ENCODE results near the gene SNRNP25.

The SNRNP25 gene

DNA sequence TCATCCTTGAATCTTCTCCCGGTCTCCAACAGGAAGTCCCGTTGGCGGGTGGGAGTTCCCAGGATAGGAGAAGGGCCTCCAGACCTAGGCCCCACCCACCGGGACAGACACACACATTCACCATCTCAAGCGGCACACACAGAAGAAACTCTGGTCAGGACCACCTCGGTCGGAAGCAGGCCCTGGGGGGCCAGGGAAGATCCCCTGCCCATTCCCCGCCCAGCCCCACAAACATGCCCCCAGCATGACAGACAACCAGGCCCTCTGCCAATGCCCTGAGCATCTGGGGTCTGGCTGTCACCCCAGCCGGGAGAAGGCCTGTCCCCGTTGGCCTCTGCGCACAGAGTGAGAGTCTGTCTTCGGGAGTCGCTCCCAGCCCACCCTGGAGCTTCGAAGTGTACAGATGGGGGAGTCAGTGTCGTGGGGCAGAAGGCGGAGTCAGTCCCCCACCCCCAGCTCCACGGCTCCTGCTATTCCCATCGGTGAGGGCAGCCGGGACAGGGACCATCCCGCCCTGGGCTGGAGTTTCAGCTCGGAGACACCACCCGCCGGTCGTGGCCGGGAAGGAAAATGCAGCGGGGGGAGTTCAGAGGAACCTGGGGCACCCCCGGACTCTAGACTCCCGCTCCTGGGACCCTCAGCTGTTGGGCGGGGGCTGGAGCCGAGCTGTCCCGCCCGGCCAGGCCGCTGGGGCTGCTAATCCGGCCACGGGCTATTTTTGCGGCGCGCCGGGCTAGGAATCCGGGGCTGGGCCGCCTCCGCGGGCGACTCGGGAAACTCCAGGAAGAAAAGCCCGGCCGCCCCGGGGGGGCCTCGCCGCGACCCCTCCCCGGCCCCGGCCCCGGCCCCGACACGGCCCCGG, 18.1 kb downstream of the SNRNP25 start:
- H3K4me1 Mint-ChIP-seq: peaks cover 86% of the 10 kb centered on the region
- H3K9me3 Mint-ChIP-seq: no peaks in the 10 kb centered on the region
- TF ChIP-seq, protein P1, sequence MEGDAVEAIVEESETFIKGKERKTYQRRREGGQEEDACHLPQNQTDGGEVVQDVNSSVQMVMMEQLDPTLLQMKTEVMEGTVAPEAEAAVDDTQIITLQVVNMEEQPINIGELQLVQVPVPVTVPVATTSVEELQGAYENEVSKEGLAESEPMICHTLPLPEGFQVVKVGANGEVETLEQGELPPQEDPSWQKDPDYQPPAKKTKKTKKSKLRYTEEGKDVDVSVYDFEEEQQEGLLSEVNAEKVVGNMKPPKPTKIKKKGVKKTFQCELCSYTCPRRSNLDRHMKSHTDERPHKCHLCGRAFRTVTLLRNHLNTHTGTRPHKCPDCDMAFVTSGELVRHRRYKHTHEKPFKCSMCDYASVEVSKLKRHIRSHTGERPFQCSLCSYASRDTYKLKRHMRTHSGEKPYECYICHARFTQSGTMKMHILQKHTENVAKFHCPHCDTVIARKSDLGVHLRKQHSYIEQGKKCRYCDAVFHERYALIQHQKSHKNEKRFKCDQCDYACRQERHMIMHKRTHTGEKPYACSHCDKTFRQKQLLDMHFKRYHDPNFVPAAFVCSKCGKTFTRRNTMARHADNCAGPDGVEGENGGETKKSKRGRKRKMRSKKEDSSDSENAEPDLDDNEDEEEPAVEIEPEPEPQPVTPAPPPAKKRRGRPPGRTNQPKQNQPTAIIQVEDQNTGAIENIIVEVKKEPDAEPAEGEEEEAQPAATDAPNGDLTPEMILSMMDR (IDR thresholded peaks at IDR 0.05): no peak
- H3K27ac Mint-ChIP-seq: peak overlapping the region; percentile 75
- no peaks in the 10 kb centered on the region for H3K36me3 Mint-ChIP-seq (ENCODE audit: low read depth)
- peak; percentile 64 for DNase-seq
- H3K27me3 Mint-ChIP-seq (ENCODE audit: low read depth, poor library complexity): no peaks in the 10 kb centered on the region
- peak overlapping the region; percentile 84 for H3K4me3 Mint-ChIP-seq

DNA sequence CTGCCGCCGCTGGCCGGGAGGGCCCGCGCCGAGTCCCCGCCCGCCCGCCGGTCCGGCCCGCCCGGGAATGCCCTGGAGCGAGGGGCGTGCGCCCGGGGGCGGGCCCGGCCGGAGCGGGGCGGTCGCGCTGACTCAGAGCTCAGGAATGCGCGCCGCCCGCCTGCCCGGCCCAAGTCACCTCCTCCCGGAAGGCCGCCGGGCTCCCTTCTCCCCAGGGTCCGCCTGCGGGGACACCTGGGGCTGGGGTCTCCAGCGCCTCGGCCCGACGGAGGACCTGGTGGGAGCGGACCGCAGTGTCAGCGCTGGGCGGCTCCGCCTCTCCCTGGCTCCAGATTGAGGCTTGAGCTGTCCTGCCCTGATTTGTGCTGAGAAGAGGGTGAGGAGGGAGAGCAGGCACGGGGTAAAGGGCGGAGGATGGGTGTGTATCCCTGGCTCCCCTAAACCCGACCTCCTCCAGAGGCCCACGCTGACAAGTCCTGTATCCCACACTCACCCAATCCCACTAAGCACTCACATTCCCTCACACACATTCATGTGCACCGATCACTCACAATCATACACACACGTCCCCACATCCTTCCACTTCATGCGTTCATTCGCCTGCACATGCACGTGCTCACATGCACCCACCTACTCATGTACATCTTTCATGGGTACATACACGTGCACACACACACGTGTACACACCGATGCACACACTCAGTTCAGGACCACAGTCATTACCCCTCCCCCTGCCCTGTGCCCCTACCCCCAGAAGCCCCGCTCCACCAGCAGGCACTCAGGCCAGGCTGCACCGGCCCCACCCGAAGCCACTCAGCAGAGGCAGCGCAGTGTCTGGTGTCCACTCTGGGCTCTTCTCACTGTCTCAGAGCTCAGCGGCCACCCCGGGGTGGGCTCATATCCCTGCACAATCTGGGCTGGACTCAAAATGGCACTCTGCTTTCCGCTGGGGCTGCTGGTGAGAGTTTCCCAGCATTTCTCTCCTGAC, 19.2 kb downstream of the SNRNP25 start, which contains the start of gene RHBDF1:
Gene RHBDF1, minus strand, starts transcription at position 71 of the 988 bp plus-strand sequence. CDS start 7,616 bp downstream, outside the sequence.
- Mint-ChIP-seq H3K27me3 (ENCODE audit: low read depth, poor library complexity) (no peaks in the 10 kb centered on the region), H3K9me3 (no peaks in the 10 kb centered on the region), H3K4me3 (peak within 1 kb of the TSS; percentile 88), H3K36me3 (ENCODE audit: low read depth) (no peaks in the 10 kb centered on the region), H3K4me1 (peaks cover 81% of the 10 kb centered on the region), H3K27ac (peak within 1 kb of the TSS; percentile 84)
- TF ChIP-seq, protein P1 (IDR thresholded peaks at IDR 0.05): no peak
- DNase-seq: peak; percentile 81

DNA sequence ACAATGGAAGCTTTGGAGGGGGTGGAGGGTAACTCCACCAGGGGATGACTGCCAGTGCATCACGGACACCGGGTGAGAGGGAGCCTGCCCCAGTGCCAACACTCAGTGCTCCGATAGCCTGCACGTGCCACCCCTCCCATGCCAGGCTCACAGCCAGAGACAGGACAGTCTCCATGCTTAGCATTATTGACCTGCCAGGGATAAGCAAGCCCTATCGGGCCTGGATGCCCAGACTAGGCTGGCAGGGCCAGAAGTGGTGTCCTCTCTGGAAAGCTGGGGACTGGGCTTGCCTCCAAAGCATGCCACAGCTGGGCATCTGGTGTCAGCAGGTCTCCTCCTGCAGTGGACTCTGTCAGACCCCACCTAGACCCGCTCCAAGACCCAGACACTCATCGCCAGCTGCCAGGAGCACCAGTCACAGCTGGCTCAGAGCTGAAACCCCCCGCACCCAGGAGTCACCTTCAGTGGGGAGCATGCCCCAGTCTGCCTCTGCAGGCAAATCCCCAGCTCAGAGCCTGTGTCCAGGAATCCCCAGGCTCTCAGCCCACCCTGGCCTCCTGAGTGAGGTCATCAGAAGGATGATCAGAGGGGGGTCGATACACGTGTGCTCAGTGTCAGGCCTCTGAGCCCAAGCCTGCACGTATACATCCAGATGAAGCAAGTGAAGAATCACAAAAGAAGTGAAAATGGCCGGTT, 20.6 kb downstream of the SNRNP25 start:
- Mint-ChIP-seq H3K27ac (no peak overlapping the region), H3K9me3 (no peaks in the 10 kb centered on the region), H3K4me3 (peak overlapping the region; percentile 52), H3K36me3 (ENCODE audit: low read depth) (no peaks in the 10 kb centered on the region), H3K27me3 (ENCODE audit: low read depth, poor library complexity) (no peaks in the 10 kb centered on the region), H3K4me1 (peaks cover 75% of the 10 kb centered on the region)
- TF ChIP-seq, protein P1 (IDR thresholded peaks at IDR 0.05): no peak
- no peak for DNase-seq

DNA sequence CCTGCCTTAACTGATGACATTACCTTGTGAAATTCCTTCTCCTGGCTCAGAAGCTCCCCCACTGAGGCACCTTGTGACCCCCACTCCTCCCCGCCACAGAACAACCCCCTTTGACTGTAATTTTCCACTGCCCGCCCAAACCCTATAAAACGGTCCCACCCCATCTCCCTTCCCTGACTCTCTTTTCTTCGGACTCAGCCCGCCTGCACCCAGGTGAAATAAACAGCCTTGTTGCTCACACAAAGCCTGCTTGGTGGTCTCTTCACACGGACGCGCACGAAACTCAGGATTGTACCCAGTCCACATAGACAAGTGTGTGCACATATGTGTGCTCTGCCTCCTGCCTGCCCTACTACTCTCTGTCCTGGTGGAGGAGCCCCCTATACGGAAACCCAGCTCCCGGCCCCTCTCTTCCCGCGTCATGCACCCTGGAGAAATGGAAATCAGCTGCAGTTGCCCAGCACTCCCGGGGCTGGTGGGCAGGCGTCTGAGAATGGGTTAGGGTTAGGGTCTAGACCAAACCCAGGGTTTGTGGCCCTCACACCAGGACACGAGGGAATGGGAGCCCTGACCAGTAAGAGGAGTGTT, 21.2 kb downstream of the SNRNP25 start:
- H3K9me3 Mint-ChIP-seq: no peaks in the 10 kb centered on the region
- peak overlapping the region; percentile 19 for H3K27ac Mint-ChIP-seq
- TF ChIP-seq, protein P1 (IDR thresholded peaks at IDR 0.05): no peak
- peaks cover 73% of the 10 kb centered on the region for H3K4me1 Mint-ChIP-seq
- no peak for DNase-seq
- H3K4me3 Mint-ChIP-seq: peak overlapping the region; percentile 28
- no peaks in the 10 kb centered on the region for H3K36me3 Mint-ChIP-seq (ENCODE audit: low read depth)
- H3K27me3 Mint-ChIP-seq (ENCODE audit: low read depth, poor library complexity): no peaks in the 10 kb centered on the region

All from nephron progenitor cell (in vitro differentiated cells).